Activated T-cell treated with anti-CD3 and anti-CD28 coated beads for 1 hour (primary cell): ENCODE measurements around the gene OSTM1.

Source experiments
- DNase-seq: peaks from one replicate; pipeline ENCODE4 v3.0.0-alpha.2; 2020; ENCODE audit warnings: low read depth

Gene OSTM1

GRCh38 chr6:108100003-108100402 lies 25.5 kb upstream of the OSTM1 start:
- DNase-seq, result no peak

- no peak for DNase-seq
Observed at GRCh38 chr6:108097882-108098281, 23.3 kb upstream of the OSTM1 start.

GRCh38 chr6:108093781-108094300 lies 19.3 kb upstream of the OSTM1 start:
- no peak for DNase-seq

GRCh38 chr6:108091288-108091687 lies 16.7 kb upstream of the OSTM1 start:
- no peak for DNase-seq

- no peak for DNase-seq
Observed at GRCh38 chr6:108083349-108083748, 8.8 kb upstream of the OSTM1 start.

GRCh38 chr6:108082539-108082938 lies 8.0 kb upstream of the OSTM1 start:
- no peak for DNase-seq

GRCh38 chr6:108080010-108080780 lies 5.7 kb upstream of the OSTM1 start:
- no peak for DNase-seq

- DNase-seq, result no peak
Observed at GRCh38 chr6:108078191-108078590, 3.6 kb upstream of the OSTM1 start.

- DNase-seq, result no peak
Observed at GRCh38 chr6:108074057-108074358, 533 bp downstream of the OSTM1 start.

GRCh38 chr6:108071736-108072276 lies 2.7 kb downstream of the OSTM1 start:
- DNase-seq, result no peak

- DNase-seq, result no peak
Observed at GRCh38 chr6:108068618-108069017, 5.9 kb downstream of the OSTM1 start.

- no peak for DNase-seq
Observed at GRCh38 chr6:108068182-108068581, 6.4 kb downstream of the OSTM1 start.

GRCh38 chr6:108052706-108053105 lies 21.8 kb downstream of the OSTM1 start:
- no peak for DNase-seq

- DNase-seq, result no peak
Observed at GRCh38 chr6:108051481-108051880, 23.1 kb downstream of the OSTM1 start.

GRCh38 chr6:108039681-108040080 lies 34.9 kb downstream of the OSTM1 start:
- no peak for DNase-seq

- no peak for DNase-seq
Observed at GRCh38 chr6:108036884-108037283, 37.7 kb downstream of the OSTM1 start.

GRCh38 chr6:108031968-108032367 lies 42.6 kb downstream of the OSTM1 start:
- no peak for DNase-seq

- no peak for DNase-seq
Observed at GRCh38 chr6:108030211-108030610, 44.3 kb downstream of the OSTM1 start.

GRCh38 chr6:108029226-108029921 lies 45.2 kb downstream of the OSTM1 start:
- DNase-seq, result no peak

- DNase-seq, result no peak
Observed at GRCh38 chr6:108027594-108027993, 46.9 kb downstream of the OSTM1 start.

GRCh38 chr6:108027056-108027455 lies 47.5 kb downstream of the OSTM1 start:
- no peak for DNase-seq

GRCh38 chr6:108024427-108025073 lies 50.0 kb downstream of the OSTM1 start:
- DNase-seq, result no peak
